NCI-H1092 treated with DMSO at 0.1 percent for 48 hours (cell line): Measurements from ENCODE around the gene CACNA1S.

ENCODE experiments used
- DNase-seq: peaks from one replicate; lab custom pipeline; 2025; lab: John Stamatoyannopoulos, UW

Gene CACNA1S

DNA sequence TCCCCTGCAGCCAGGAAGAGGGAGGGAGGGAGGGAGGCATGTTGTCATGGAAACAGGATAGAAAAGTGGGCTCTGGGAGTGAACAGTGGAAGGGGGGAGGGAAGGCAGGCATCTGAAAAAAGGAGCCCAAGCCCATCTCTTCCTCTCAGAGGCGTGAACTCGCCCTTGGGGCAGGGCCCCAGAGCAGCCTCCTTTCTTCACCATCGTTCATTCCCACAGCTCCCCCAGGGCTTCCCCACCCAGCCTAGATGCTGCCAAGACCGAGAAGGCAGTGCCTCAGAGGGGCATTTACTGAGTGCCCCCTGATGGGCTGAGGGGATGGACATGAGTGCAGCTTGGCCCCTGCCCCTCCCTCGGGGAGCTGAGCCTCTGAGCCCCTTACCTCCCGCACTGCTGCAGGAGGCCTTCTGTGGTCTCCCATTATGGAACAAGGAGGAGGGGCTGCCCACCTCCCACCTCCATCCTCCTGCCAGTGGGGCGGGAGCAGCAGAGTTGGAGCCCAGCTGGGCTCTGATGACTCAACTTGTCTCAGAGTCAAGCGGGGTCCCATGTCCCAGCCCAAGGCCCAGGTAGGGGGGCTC lies 49.6 kb downstream of the CACNA1S start:
- DNase-seq: no peak

DNA sequence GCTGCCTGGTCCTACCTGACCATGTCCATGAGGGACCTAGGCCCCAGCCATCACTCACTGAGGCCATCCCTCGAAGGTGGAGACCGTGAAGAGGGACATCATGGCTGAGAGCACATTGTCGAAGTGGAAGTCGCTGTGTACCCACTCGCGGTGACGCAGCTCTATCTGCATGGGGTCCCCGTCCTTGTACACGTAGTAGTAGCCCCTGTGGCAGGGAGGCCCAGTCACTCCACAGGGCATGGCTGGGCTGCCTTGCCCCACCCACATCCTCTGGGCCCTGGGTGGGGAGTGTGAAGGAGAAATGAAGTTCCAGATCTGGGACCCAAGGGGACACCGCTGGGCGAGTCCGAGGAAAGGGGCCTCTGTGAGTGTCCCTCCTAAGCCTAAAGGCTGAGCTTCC lies 50.3 kb downstream of the CACNA1S start:
- DNase-seq: no peak

GRCh38 chr1:201061049-201061448 lies 51.2 kb downstream of the CACNA1S start:
- no peak for DNase-seq

GRCh38 chr1:201060586-201060985 lies 51.6 kb downstream of the CACNA1S start:
- no peak for DNase-seq

- no peak for DNase-seq
Observed at GRCh38 chr1:201059871-201060555, 52.2 kb downstream of the CACNA1S start.

- DNase-seq: no peak
Observed at GRCh38 chr1:201059401-201059800, 52.8 kb downstream of the CACNA1S start.

DNA sequence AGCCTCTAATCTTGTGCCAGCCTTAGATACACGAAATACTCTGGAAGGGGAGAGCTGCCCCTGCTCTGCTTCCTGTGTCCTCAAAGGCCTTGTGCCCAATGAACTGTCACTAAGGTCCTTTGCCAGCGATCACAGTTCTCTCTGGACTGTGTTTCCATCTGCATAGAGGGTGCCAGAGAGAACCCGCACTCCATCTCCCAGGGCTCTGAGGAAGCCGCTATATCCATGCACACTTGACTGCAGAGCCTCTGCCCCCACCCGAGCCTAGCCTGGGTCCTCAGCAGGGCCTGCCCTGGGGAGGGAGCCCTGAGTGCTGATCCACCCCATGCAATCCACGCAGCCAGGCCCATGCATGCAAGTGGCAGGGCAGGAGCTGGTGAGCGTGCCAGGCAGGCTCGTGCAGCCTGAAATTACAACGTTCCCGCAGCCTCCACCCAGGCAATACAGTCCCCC lies 58.1 kb downstream of the CACNA1S start:
- no peak for DNase-seq

DNA sequence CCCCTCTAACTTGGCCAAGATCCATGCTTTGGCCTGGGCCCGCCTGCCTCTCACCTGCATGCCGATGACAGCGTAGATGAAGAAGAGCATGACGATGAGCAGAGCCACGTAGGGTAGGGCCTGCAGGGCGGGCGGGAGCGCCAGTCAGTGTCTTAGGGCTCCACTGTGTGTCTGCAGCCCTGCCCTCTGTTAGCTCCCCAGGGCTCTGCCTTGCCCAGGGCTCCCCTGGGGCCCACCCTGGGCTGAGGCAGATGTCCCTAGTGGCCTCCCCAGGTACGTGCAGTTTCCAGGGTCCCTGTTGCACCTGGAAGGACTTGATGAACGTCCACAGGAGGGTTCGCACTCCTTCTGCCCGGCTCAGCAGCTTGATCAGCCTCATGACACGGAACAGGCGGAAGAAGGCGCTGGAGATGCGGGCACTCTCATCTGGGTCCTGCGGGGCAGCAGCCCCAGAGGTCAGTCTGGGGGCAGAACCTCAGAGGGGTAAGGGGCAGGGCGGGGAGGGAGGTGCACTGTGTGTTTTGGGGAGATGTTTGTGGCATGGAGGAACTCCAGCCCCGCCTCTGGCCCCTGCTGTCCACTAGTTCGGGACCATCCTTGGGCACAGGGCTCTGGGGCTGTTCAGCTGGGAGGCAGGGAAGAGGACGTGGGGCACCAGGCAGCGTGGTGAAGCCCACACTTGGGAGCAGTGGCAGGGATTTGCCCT lies 58.9 kb downstream of the CACNA1S start:
- no peak for DNase-seq

DNA sequence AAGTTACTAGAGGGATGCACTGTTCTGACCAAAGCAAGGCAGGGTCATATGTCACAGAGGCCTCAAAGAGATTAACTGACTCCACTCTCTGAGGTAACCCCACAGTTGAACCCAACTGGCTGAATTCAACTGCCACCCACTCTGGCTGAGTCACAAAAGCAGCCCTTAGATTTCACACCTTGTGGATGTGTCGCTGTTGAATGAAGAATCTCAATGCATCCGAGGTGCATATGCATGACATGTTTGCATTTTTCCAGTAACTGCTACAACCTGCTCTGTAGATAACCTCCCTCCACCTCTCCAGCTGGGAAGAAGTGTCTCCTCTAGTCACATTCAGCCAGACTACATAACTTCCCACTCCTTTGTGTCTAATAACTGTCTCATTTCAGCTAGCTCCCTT lies 60.8 kb downstream of the CACNA1S start:
- DNase-seq: no peak

GRCh38 chr1:201050515-201051277 lies 61.5 kb downstream of the CACNA1S start:
- DNase-seq: no peak

DNA sequence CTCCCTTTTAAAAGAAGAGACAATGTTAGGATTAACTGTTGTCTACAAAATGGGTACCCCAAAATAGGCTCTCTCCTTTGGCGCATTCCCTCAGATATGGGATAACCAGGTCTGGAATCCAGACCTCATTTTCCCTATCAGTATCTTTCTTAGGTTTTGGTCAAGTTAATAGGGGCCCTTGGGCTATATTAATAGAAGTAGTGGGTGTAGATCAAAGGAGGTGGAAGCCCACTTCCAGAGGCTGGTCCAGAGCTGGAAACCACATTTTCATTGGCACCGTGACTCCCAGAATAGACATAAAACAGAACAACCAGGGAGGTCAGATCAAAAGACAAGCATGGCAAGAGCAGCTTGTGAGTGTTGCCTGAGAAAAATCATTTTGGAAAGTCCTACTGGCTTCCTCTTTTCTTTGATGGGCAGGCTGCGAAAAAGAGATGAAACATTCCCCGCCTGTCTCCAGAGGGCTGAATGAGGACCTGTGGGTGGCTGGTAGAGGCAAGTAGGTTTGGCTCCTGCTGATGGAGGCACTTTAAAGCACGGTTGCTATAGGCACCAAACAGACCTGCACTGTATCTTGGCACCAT lies 62.9 kb downstream of the CACNA1S start:
- no peak for DNase-seq

DNA sequence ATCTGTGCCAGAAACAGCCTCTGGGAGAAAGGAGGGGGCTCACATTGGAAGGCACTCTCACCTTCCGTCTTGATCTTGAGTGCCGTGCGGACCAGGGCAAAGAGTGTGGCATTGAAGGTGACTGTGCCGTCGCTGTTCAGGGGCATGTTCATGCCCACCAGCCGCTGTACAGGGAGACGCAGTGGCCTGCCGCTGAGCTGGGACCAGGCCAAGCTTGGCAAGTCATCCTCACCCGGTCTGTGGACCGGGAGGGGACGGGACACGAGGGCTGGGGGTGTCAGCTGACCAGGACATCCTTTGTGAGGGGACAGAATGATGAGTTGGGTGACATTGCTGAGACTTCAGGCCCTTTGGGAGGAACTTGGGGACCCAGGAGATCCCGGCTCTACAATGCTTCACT lies 63.7 kb downstream of the CACNA1S start:
- DNase-seq: no peak

- no peak for DNase-seq
Observed at GRCh38 chr1:201044119-201044518, 68.1 kb downstream of the CACNA1S start.

GRCh38 chr1:201042779-201043461 lies 69.3 kb downstream of the CACNA1S start:
- peak; percentile 91 for DNase-seq

DNA sequence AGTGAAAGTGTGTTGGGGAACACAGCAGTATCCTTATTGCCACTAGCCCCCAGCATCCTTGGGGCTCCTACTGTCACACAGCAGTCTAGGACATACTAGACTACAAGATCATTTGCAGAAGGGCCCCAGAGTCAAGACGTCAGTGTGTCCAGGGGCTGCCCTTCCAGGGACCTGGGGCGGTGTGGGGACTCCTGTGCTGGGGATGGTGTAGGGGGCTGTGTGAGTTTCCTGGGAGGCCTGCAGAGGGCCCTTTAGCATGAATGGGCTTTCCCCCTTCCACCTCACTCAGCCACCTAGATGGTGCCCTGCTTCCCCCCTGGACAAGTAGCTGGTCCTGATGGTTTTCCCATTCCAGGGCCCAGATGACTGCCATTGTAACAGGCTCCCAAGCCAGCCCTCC lies 71.2 kb downstream of the CACNA1S start:
- no peak for DNase-seq

DNA sequence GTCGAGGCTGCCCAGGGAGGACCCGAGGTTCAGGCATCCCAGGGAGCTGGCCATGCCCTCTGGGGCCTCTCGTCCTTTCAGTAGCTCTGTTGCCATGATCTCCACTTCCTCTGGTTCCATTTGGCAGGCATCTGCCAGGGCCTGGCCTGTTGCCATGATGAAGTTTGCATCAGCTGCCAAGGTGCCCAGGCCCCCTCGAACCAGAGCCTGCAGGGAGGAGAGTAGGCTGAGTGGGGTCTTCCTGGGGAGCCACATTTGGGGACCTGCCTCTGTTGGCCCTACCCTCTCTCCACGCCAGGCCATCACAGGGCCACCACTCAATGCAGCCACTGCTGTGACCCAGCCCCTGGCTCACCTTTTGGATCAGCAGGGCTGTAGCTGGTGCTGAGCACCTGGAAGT lies 72.3 kb downstream of the CACNA1S start:
- DNase-seq: peak; percentile 61

- no peak for DNase-seq
Observed at GRCh38 chr1:201039418-201039817, 72.8 kb downstream of the CACNA1S start.

DNA sequence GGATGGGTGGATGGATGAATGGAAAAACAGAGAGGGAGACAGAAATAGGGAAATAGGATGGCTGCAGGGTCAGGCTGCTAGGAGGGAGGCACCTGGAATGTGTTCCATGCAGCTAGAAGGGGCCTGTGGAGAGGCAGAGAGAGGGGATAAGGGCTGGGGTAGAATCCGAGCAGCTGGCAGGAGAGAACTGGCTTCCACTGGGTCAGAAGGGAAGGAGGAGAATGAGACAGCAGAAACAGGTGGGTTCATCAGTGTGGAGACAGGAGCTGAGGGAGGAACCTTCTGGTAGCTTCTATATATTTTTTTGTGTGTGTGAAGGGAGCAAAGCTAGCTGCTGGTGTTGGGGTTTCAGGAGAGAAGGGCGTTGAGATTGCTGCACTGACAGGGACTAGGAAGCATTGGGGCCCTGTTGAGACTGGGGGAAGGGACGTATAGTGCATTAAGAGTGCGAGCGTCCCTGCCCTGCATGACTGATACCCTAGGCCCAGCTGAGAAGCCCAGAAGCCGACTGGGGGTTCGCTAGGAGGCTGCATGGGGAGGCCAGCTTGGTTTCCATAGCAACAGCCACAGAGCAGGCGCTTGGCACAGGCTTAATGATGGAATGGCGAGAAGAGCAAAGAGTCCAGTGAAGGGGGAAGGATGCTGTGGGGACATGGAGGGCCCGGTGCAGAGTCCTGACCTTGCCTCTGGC lies 73.9 kb downstream of the CACNA1S start:
- DNase-seq: peak; percentile 21

- no peak for DNase-seq
Observed at GRCh38 chr1:201036188-201036842, 75.9 kb downstream of the CACNA1S start.

DNA sequence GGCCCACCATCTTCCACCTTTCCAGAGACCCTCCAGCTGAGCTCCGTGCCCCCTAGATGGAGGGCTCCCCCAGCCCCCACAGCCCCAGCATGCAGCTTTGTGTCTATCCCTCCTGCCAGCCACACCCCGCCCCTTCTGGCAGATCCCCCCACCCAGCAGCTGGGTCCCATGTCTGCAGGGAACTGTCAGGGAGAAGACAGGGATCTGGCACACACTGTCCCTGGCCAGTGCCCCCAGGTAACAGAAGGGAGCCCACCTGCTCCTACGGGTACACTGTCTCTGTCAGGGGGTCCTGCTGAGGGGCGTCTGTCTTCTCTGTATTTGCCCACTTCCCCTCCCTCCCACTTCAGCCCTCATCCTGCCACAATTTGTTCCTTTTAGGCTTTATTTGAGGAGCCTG lies 77.6 kb downstream of the CACNA1S start:
- DNase-seq: no peak
